ENCODE measurements around the gene SMTN.

The SMTN gene

GRCh38 chr22:31103111-31103510 is 22.0 kb downstream of the SMTN start:
- DNase-seq (ENCODE audit: extremely low read depth, low read depth), result no peak
- H3K4me3 ChIP-seq (replicated peaks; ENCODE audit: low read depth, low read length), result no peak overlapping the region
- TF ChIP-seq CTCF (IDR thresholded peaks at IDR 0.05; ENCODE audit: low read depth, low read length, missing control alignments), result no peak

GRCh38 chr22:31103899-31104694 is 23.0 kb downstream of the SMTN start:
- no peak for DNase-seq (ENCODE audit: extremely low read depth, low read depth)
- H3K4me3 ChIP-seq (replicated peaks; ENCODE audit: low read depth, low read length), result no peak overlapping the region
- TF ChIP-seq CTCF (IDR thresholded peaks at IDR 0.05; ENCODE audit: low read depth, low read length, missing control alignments), result no peak

GRCh38 chr22:31104869-31105268 is 23.8 kb downstream of the SMTN start:
- H3K4me3 ChIP-seq (replicated peaks; ENCODE audit: low read depth, low read length), result no peak overlapping the region
- no peak for DNase-seq (ENCODE audit: extremely low read depth, low read depth)
- peak; percentile 5 for TF ChIP-seq CTCF (IDR thresholded peaks at IDR 0.05; ENCODE audit: low read depth, low read length, missing control alignments)

- peak overlapping the region; percentile 76 for H3K4me3 ChIP-seq (replicated peaks; ENCODE audit: low read depth, low read length)
- no peak for TF ChIP-seq CTCF (IDR thresholded peaks at IDR 0.05; ENCODE audit: low read depth, low read length, missing control alignments)
- no peak for DNase-seq (ENCODE audit: extremely low read depth, low read depth)
Measured at GRCh38 chr22:31105282-31105929, 24.3 kb downstream of the SMTN start.

- H3K4me3 ChIP-seq (replicated peaks; ENCODE audit: low read depth, low read length), result peak overlapping the region; percentile 76
- TF ChIP-seq CTCF (IDR thresholded peaks at IDR 0.05; ENCODE audit: low read depth, low read length, missing control alignments), result no peak
- DNase-seq (ENCODE audit: extremely low read depth, low read depth), result no peak
Measured at GRCh38 chr22:31106001-31106571, 25.0 kb downstream of the SMTN start.

- DNase-seq (ENCODE audit: extremely low read depth, low read depth), result no peak
- H3K4me3 ChIP-seq (replicated peaks; ENCODE audit: low read depth, low read length), result peak overlapping the region; percentile 76
- no peak for TF ChIP-seq CTCF (IDR thresholded peaks at IDR 0.05; ENCODE audit: low read depth, low read length, missing control alignments)
Measured at GRCh38 chr22:31106731-31107177, 25.6 kb downstream of the SMTN start.
